T-helper 2 cell treated with Interferon-gamma antibody and Interleukin-4, amounts not matched to agents 5 μg/mL and 100 μg/mL, for 36 hours (primary cell): ENCODE data around the gene ZC3H12A.
"Not testable (repeated sequence)": the region's sequence is repeated elsewhere in the genome, so short reads cannot be mapped to it uniquely, and the experiment has no call there.

ENCODE experiments used
- DNase-seq: peaks from one replicate; pipeline ENCODE4 v3.0.0; 2021; ENCODE audit warnings: low spot score
- H3K27ac Mint-ChIP-seq: one replicate; pipeline ENCODE4 v1.8.0; 2021; ENCODE audit warnings: mild to moderate bottlenecking, mixed read lengths
- H3K27me3 Mint-ChIP-seq: one replicate; pipeline ENCODE4 v1.8.0; 2021; ENCODE audit warnings: low read depth, mixed read lengths
- H3K36me3 Mint-ChIP-seq: one replicate; pipeline ENCODE4 v1.8.0; 2021; ENCODE audit warnings: low read depth, mixed read lengths
- H3K4me1 Mint-ChIP-seq: one replicate; pipeline ENCODE4 v1.8.0; 2021; ENCODE audit warnings: low read depth, mixed read lengths
- H3K4me3 Mint-ChIP-seq: one replicate; pipeline ENCODE4 v1.8.0; 2022; ENCODE audit warnings: mild to moderate bottlenecking, moderate library complexity, mixed read lengths
- H3K9me3 Mint-ChIP-seq: one replicate; pipeline ENCODE4 v1.8.0; 2021; ENCODE audit warnings: mixed read lengths

The ZC3H12A gene

GRCh38 chr1:37487619-37487984, 13.2 kb downstream of the ZC3H12A start:
- H3K36me3 Mint-ChIP-seq, result peaks cover 23% of the 10 kb centered on the region
- H3K27me3 Mint-ChIP-seq, result no peaks in the 10 kb centered on the region
- H3K27ac Mint-ChIP-seq, result no peak overlapping the region
- no peak for DNase-seq
- no peaks in the 10 kb centered on the region for H3K9me3 Mint-ChIP-seq
- peaks cover 6% of the 10 kb centered on the region for H3K4me1 Mint-ChIP-seq
- H3K4me3 Mint-ChIP-seq, result no peak overlapping the region

GRCh38 chr1:37493336-37494098, 19.1 kb downstream of the ZC3H12A start:
- Mint-ChIP-seq H3K4me3 (no peak overlapping the region), H3K27ac (peak overlapping the region; percentile 22), H3K4me1 (peaks cover 8% of the 10 kb centered on the region), H3K9me3 (no peaks in the 10 kb centered on the region), H3K36me3 (peaks cover 29% of the 10 kb centered on the region), H3K27me3 (no peaks in the 10 kb centered on the region)
- DNase-seq, result no peak

- H3K27me3 Mint-ChIP-seq, result no peaks in the 10 kb centered on the region
- peaks cover 35% of the 10 kb centered on the region for H3K36me3 Mint-ChIP-seq
- DNase-seq, result no peak
- H3K4me3 Mint-ChIP-seq, result no peak overlapping the region
- peaks cover 11% of the 10 kb centered on the region for H3K4me1 Mint-ChIP-seq
- H3K9me3 Mint-ChIP-seq, result no peaks in the 10 kb centered on the region
- H3K27ac Mint-ChIP-seq, result no peak overlapping the region
These were observed 21.5 kb downstream of the ZC3H12A start for GRCh38 chr1:37495875-37496274.

GRCh38 chr1:37497832-37498231, 23.5 kb downstream of the ZC3H12A start:
- no peaks in the 10 kb centered on the region for H3K9me3 Mint-ChIP-seq
- no peaks in the 10 kb centered on the region for H3K27me3 Mint-ChIP-seq
- H3K4me3 Mint-ChIP-seq, result no peak overlapping the region
- H3K36me3 Mint-ChIP-seq, result peaks cover 35% of the 10 kb centered on the region
- H3K4me1 Mint-ChIP-seq, result peaks cover 11% of the 10 kb centered on the region
- no peak overlapping the region for H3K27ac Mint-ChIP-seq
- no peak for DNase-seq

- no peak overlapping the region for H3K27ac Mint-ChIP-seq
These were observed 24.7 kb downstream of the ZC3H12A start for GRCh38 chr1:37498872-37499617.

GRCh38 chr1:37501661-37502060, 27.3 kb downstream of the ZC3H12A start:
- DNase-seq, result no peak
- no peak overlapping the region for H3K27ac Mint-ChIP-seq
- peaks cover 30% of the 10 kb centered on the region for H3K36me3 Mint-ChIP-seq
- no peaks in the 10 kb centered on the region for H3K27me3 Mint-ChIP-seq
- H3K4me1 Mint-ChIP-seq, result peaks cover 4% of the 10 kb centered on the region
- H3K9me3 Mint-ChIP-seq, result no peaks in the 10 kb centered on the region
- no peak overlapping the region for H3K4me3 Mint-ChIP-seq

More at GRCh38 chr1:37498872-37499617, 24.7 kb downstream of the ZC3H12A start:
- peaks cover 26% of the 10 kb centered on the region for H3K36me3 Mint-ChIP-seq
- no peaks in the 10 kb centered on the region for H3K9me3 Mint-ChIP-seq
- peaks cover 4% of the 10 kb centered on the region for H3K4me1 Mint-ChIP-seq
- no peak for DNase-seq
- no peaks in the 10 kb centered on the region for H3K27me3 Mint-ChIP-seq
- H3K4me3 Mint-ChIP-seq, result no peak overlapping the region

- DNase-seq, result no peak
- H3K4me3 Mint-ChIP-seq, result no peak overlapping the region
- H3K27ac Mint-ChIP-seq, result no peak overlapping the region
- no peaks in the 10 kb centered on the region for H3K27me3 Mint-ChIP-seq
- H3K4me1 Mint-ChIP-seq, result peaks cover 4% of the 10 kb centered on the region
- H3K9me3 Mint-ChIP-seq, result no peaks in the 10 kb centered on the region
- H3K36me3 Mint-ChIP-seq, result peaks cover 30% of the 10 kb centered on the region
These were observed 27.7 kb downstream of the ZC3H12A start for GRCh38 chr1:37502104-37502503.

GRCh38 chr1:37502791-37503190, 28.4 kb downstream of the ZC3H12A start:
- DNase-seq, H3K4me1 Mint-ChIP-seq, H3K27ac Mint-ChIP-seq, H3K4me3 Mint-ChIP-seq, H3K27me3 Mint-ChIP-seq, H3K9me3 Mint-ChIP-seq: not testable (repeated sequence)
- peaks cover 36% of the 10 kb centered on the region for H3K36me3 Mint-ChIP-seq

- Mint-ChIP-seq H3K27ac (no peak overlapping the region), H3K9me3 (no peaks in the 10 kb centered on the region), H3K36me3 (peaks cover 36% of the 10 kb centered on the region), H3K27me3 (no peaks in the 10 kb centered on the region), H3K4me3 (no peak overlapping the region), H3K4me1 (peaks cover 20% of the 10 kb centered on the region)
- DNase-seq, result no peak
These were observed 32.4 kb downstream of the ZC3H12A start for GRCh38 chr1:37506740-37507139.

GRCh38 chr1:37509181-37509580, 34.8 kb downstream of the ZC3H12A start:
- DNase-seq, result no peak
- H3K27me3 Mint-ChIP-seq, result no peaks in the 10 kb centered on the region
- H3K27ac Mint-ChIP-seq, result no peak overlapping the region
- no peak overlapping the region for H3K4me3 Mint-ChIP-seq
- peaks cover 43% of the 10 kb centered on the region for H3K36me3 Mint-ChIP-seq
- no peaks in the 10 kb centered on the region for H3K9me3 Mint-ChIP-seq
- H3K4me1 Mint-ChIP-seq, result peaks cover 30% of the 10 kb centered on the region

GRCh38 chr1:37513795-37514349, 39.5 kb downstream of the ZC3H12A start:
- H3K4me3 Mint-ChIP-seq, result peak overlapping the region; percentile 96
- peak; percentile 69 for DNase-seq
- peaks cover 22% of the 10 kb centered on the region for H3K36me3 Mint-ChIP-seq
- peak overlapping the region; percentile 89 for H3K27ac Mint-ChIP-seq
- H3K9me3 Mint-ChIP-seq, result no peaks in the 10 kb centered on the region
- H3K4me1 Mint-ChIP-seq, result peaks cover 36% of the 10 kb centered on the region
- H3K27me3 Mint-ChIP-seq, result no peaks in the 10 kb centered on the region

- peaks cover 37% of the 10 kb centered on the region for H3K4me1 Mint-ChIP-seq
- H3K27me3 Mint-ChIP-seq, result no peaks in the 10 kb centered on the region
- peaks cover 16% of the 10 kb centered on the region for H3K36me3 Mint-ChIP-seq
- peak; percentile 86 for DNase-seq
- H3K9me3 Mint-ChIP-seq, result no peaks in the 10 kb centered on the region
- H3K27ac Mint-ChIP-seq, result peak within 1 kb of the TSS; percentile 93
- H3K4me3 Mint-ChIP-seq, result peak within 1 kb of the TSS; percentile 96
These were observed 40.2 kb downstream of the ZC3H12A start, which contains the start of gene MEAF6 for GRCh38 chr1:37514350-37515184. Gene MEAF6, minus strand, starts transcription at chr1:37514766. Its CDS starts 20 bp downstream, at chr1:37514746.

- Mint-ChIP-seq H3K27me3 (no peaks in the 10 kb centered on the region), H3K27ac (peak overlapping the region; percentile 93), H3K36me3 (peaks cover 16% of the 10 kb centered on the region), H3K4me1 (peaks cover 39% of the 10 kb centered on the region), H3K9me3 (no peaks in the 10 kb centered on the region), H3K4me3 (peak overlapping the region; percentile 91)
- no peak for DNase-seq
These were observed 41.0 kb downstream of the ZC3H12A start for GRCh38 chr1:37515185-37516034.
